ENCODE measurements around the gene ST8SIA1. TPM values are rescaled to one million over a fixed set of nuclear protein-coding genes. Genes with fewer than 3 reads are reported as not detected.

The ST8SIA1 gene
- total and polyA plus RNA-seq, 2 of the 8 experiments (the other 6 are each of a cell fraction or from before 2014, with no cell fraction given): 1.9 to 4.4 TPM

DNA sequence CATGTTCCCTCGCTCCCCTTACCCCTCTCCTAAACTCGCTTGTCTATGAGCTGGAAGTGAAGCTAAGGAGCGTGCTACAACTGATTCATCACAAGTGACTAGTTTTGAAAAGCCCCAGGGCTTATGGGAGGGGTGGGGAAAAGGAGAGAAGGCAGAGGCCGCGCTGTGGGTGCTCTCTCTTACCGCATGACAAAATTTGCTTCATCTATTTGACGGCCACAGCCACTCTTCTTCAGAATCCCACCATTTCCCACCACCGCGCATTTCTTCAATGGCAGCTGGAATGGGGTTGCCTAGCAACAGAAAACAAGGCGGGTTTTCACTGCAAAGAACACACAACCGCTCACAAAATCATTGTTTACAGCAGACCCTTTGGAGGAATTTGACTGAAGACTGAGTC lies 79.4 kb downstream of the ST8SIA1 start:
- H3K9ac ChIP-seq (replicated peaks in 1 of 4; ENCODE audit: extremely low read depth in 1 of 4, low read depth in 3 of 4, low read length in 3 of 4): no peak overlapping the region
- H2BK20ac ChIP-seq (ENCODE audit: low read length): no peak overlapping the region
- H2BK120ac ChIP-seq (replicated peaks; ENCODE audit: low read depth, low read length): no peak overlapping the region
- H3K23me2 ChIP-seq (ENCODE audit: low read depth, low read length): no peaks in the 10 kb centered on the region
- H2BK5ac ChIP-seq (ENCODE audit: low read depth, low read length): no peak overlapping the region
- no peak overlapping the region for H3K27ac ChIP-seq (ENCODE audit: low read depth, low read length)
- no peak overlapping the region for H3K23ac ChIP-seq (ENCODE audit: insufficient read length)
- H3K14ac ChIP-seq (ENCODE audit: insufficient read length): no peak overlapping the region
- FAIRE-seq (no peak), DNase-seq (ENCODE audit: low read depth in 1 of 2, low spot score in 2 of 2) (no peak)
- H4K20me1 ChIP-seq (replicated peaks in 1 of 2; ENCODE audit: control insufficient read depth in 1 of 2, insufficient read depth in 2 of 2, low read length in 2 of 2): no peaks in the 10 kb centered on the region
- H3K36me3 ChIP-seq (ENCODE audit: control insufficient read depth in 2 of 4, insufficient read depth in 4 of 4, low read length in 3 of 4): no peaks in the 10 kb centered on the region
- H3K56ac ChIP-seq (replicated peaks; ENCODE audit: insufficient read length, low read depth, low read length): no peak overlapping the region
- peaks cover 0 to 6% (median 2%) of the 10 kb centered on the region in 4 experiments; a peak in 2 of 7 replicates for H3K4me1 ChIP-seq (replicated peaks in 1 of 4; ENCODE audit: control insufficient read depth in 3 of 4, insufficient read depth in 4 of 4, low read length in 3 of 4)
- H3K4me2 ChIP-seq (ENCODE audit: insufficient read depth in 1 of 2, low read depth in 2 of 2, low read length in 2 of 2): peak overlapping the region in 1 of 2 experiments; percentile 35; a peak in 1 of 4 replicates
- no peak overlapping the region for H3K18ac ChIP-seq (ENCODE audit: extremely low read depth, low read length)
- no peak overlapping the region for H2AFZ ChIP-seq (ENCODE audit: low read length)
- no peak overlapping the region for H4K5ac ChIP-seq (ENCODE audit: insufficient read length, low read depth, low read length)
- no peak overlapping the region for H3K4ac ChIP-seq (replicated peaks; ENCODE audit: insufficient read length, low read depth, low read length)
- 62% methylated on average over 11 of the region's 11 CpGs; no CpG with 5 or more reads in 1 of the 2 experiments for WGBS, 2 experiments (ENCODE audit: extremely low coverage in 1 of 2, insufficient coverage in 1 of 2, insufficient read length in 1 of 2, insufficient replicate concordance in 2 of 2, low coverage in 1 of 2, low lambda C conversion rate in 2 of 2, missing lambda C conversion rate in 1 of 2)
- peak overlapping the region; percentile 4; the same call in 1 of the 2 replicates for H4K8ac ChIP-seq (ENCODE audit: extremely low read depth, insufficient read depth, low read length)
- H2BK12ac ChIP-seq (ENCODE audit: low read depth, low read length): peak overlapping the region; percentile 23; the same call in 1 of the 2 replicates
- H3K79me2 ChIP-seq (ENCODE audit: control insufficient read depth in 1 of 2, insufficient read depth in 2 of 2, low read length in 2 of 2): no peaks in the 10 kb centered on the region
- H3K79me1 ChIP-seq (ENCODE audit: low read depth, low read length): no peaks in the 10 kb centered on the region
- H2AK5ac ChIP-seq (ENCODE audit: low read depth, low read length): no peak overlapping the region
- H4K91ac ChIP-seq (replicated peaks; ENCODE audit: insufficient read length, low read length): no peak overlapping the region
- no peak overlapping the region for H3K4me3 ChIP-seq (ENCODE audit: extremely low read depth in 1 of 4, insufficient read depth in 2 of 4, low read depth in 3 of 4, low read length in 4 of 4)
- no peaks in the 10 kb centered on the region for H3K27me3 ChIP-seq (replicated peaks in 1 of 4; ENCODE audit: control insufficient read depth in 3 of 4, extremely low read depth in 1 of 4, insufficient read depth in 3 of 4, low read length in 3 of 4)
- H3K9me3 ChIP-seq (ENCODE audit: insufficient read depth in 2 of 2, low read depth in 1 of 2, low read length in 1 of 2): no peaks in the 10 kb centered on the region
- no peak overlapping the region for H2BK15ac ChIP-seq (ENCODE audit: low read length)
- ChIA-PET CTCF (ENCODE audit: partially characterized antibody) (interaction anchor here (1.1 kb wide), 1 partner anchor 154 kb away, joined by 3 read pairs; no protein-coding TSS in a partner anchor), POLR2A (ENCODE audit: partially characterized antibody) (no interaction called here)
- TF ChIP-seq POU5F1 (IDR thresholded peaks at IDR 0.05; ENCODE audit: low read depth, low read length): no peak
- 0 out of 2 replicates have a peak, but pooled peaks have one; percentile 9 for TF ChIP-seq TEAD4 (IDR thresholded peaks at IDR 0.05; ENCODE audit: low read depth, low read length)
- TF ChIP-seq, protein P1, sequence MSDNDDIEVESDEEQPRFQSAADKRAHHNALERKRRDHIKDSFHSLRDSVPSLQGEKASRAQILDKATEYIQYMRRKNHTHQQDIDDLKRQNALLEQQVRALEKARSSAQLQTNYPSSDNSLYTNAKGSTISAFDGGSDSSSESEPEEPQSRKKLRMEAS (IDR thresholded peaks at IDR 0.05): peak; percentile 72
- TF ChIP-seq, protein P2, sequence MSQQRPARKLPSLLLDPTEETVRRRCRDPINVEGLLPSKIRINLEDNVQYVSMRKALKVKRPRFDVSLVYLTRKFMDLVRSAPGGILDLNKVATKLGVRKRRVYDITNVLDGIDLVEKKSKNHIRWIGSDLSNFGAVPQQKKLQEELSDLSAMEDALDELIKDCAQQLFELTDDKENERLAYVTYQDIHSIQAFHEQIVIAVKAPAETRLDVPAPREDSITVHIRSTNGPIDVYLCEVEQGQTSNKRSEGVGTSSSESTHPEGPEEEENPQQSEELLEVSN (IDR thresholded peaks at IDR 0.05): peak; percentile 93
- TF ChIP-seq PHF8 (conservative IDR thresholded peaks at IDR 0.05; ENCODE audit: low read depth, low read length): no peak
- no peak for TF ChIP-seq TCF12 (IDR thresholded peaks at IDR 0.05; ENCODE audit: low read depth, low read length)
- no peak for TF ChIP-seq SIX5 (IDR thresholded peaks at IDR 0.05; ENCODE audit: low read depth, low read length)
- peak; percentile 77; the same call in 1 of the 2 replicates for TF ChIP-seq YY1 (IDR thresholded peaks at IDR 0.05; ENCODE audit: low read depth, low read length)
